Liver (tissue), 9 donors: ENCODE data around the gene TREX2. TPM values are rescaled to one million over a fixed set of nuclear protein-coding genes. Genes with fewer than 3 reads are reported as not detected.

ENCODE experiments used
- DNase-seq: peaks from one replicate; pipeline ENCODE4 v3.0.0-alpha.2; 2017; ENCODE audit warnings: low spot score
- H3K27ac ChIP-seq, 2 donors: one replicate each; pipeline ENCODE4 v1.7.0; 2013; ENCODE audit warnings: inconsistent platforms in 2 of 2, low read length in 2 of 2, control low read depth in 1 of 2, low read depth in 1 of 2, mild to moderate bottlenecking in 1 of 2
- H3K27me3 ChIP-seq, 4 donors: one replicate each; pipeline versions ENCODE4 v1.6.1 to v1.7.0; 2013; ENCODE audit warnings: low read length in 3 of 4, inconsistent platforms in 1 of 4, mild to moderate bottlenecking in 1 of 4, moderate library complexity in 1 of 4; ENCODE audit not compliant: control insufficient read depth in 4 of 4, insufficient read depth in 4 of 4
- H3K36me3 ChIP-seq, 4 donors: one replicate each; pipeline versions ENCODE4 v1.6.1 to v1.7.0; 2013; ENCODE audit warnings: low read length in 3 of 4, mild to moderate bottlenecking in 3 of 4, low read depth in 1 of 4, moderate library complexity in 1 of 4; ENCODE audit not compliant: control insufficient read depth in 4 of 4, insufficient read depth in 3 of 4
- H3K4me1 ChIP-seq, 4 donors: one replicate each; pipeline versions ENCODE4 v1.6.1 to v1.7.0; 2013; ENCODE audit warnings: low read length in 3 of 4, mild to moderate bottlenecking in 3 of 4, moderate library complexity in 1 of 4; ENCODE audit not compliant: control insufficient read depth in 4 of 4, insufficient read depth in 4 of 4
- H3K4me3 ChIP-seq, 3 donors: one replicate each; pipeline versions ENCODE4 v1.6.1 to v1.7.0; 2013; ENCODE audit warnings: low read length in 3 of 3, control low read depth in 1 of 3, low read depth in 1 of 3, mild to moderate bottlenecking in 1 of 3
- H3K9ac ChIP-seq, 2 donors: one replicate each; pipeline ENCODE4 v1.7.0; 2013; ENCODE audit warnings: low read length in 2 of 2, mild to moderate bottlenecking in 2 of 2, moderate library complexity in 2 of 2, control low read depth in 1 of 2, low read depth in 1 of 2
- H3K9me3 ChIP-seq, 4 donors: one replicate each; pipeline versions ENCODE4 v1.6.1 to v1.7.0; 2013; ENCODE audit warnings: low read length in 3 of 4; ENCODE audit not compliant: control insufficient read depth in 4 of 4
- FOXA1 ChIP-seq: IDR thresholded peaks from 2 replicates; pipeline ENCODE4 v1.6.1; 2016; ENCODE audit warnings: antibody characterized with exemption
- FOXA2 ChIP-seq: IDR thresholded peaks from 2 replicates; pipeline ENCODE4 v1.6.1; 2016; ENCODE audit warnings: antibody characterized with exemption
- GABPA ChIP-seq, 2 donors: IDR thresholded peaks in 1 of 2; conservative IDR thresholded peaks in 1 of 2; 2 replicates each; pipeline ENCODE4 v1.6.1; 2016; ENCODE audit warnings: antibody characterized with exemption in 2 of 2, mild to moderate bottlenecking in 1 of 2, moderate library complexity in 1 of 2
- HNF4A ChIP-seq, 2 donors: conservative IDR thresholded peaks; 2 replicates each; pipeline ENCODE4 v1.6.1; 2016; ENCODE audit warnings: antibody characterized with exemption in 2 of 2, mild to moderate bottlenecking in 2 of 2
- HNF4G ChIP-seq: IDR thresholded peaks from 2 replicates; pipeline ENCODE4 v1.6.1; 2016; ENCODE audit warnings: antibody characterized with exemption
- JUND ChIP-seq, 2 donors: IDR thresholded peaks; 2 replicates each; pipeline ENCODE4 v1.6.1; 2016; ENCODE audit warnings: antibody characterized with exemption in 2 of 2
- RAD21 ChIP-seq, 2 donors: IDR thresholded peaks; 2 replicates each; pipeline ENCODE4 v1.6.1; 2016; ENCODE audit warnings: antibody characterized with exemption in 2 of 2, mild to moderate bottlenecking in 2 of 2
- REST ChIP-seq: IDR thresholded peaks from 2 replicates; pipeline ENCODE4 v1.6.1; 2016; ENCODE audit warnings: antibody characterized with exemption, mild to moderate bottlenecking
- SP1 ChIP-seq: IDR thresholded peaks from 2 replicates; pipeline ENCODE4 v1.6.1; 2018; ENCODE audit warnings: antibody characterized with exemption, mild to moderate bottlenecking
- TAF1 ChIP-seq: conservative IDR thresholded peaks from 2 replicates; pipeline ENCODE4 v1.6.1; 2016; ENCODE audit warnings: antibody characterized with exemption, mild to moderate bottlenecking
- YY1 ChIP-seq: IDR thresholded peaks from 2 replicates; pipeline ENCODE4 v1.6.1; 2016; ENCODE audit warnings: antibody characterized with exemption, mild to moderate bottlenecking
- ZBTB33 ChIP-seq: IDR thresholded peaks from 2 replicates; pipeline ENCODE4 v1.6.1; 2016; ENCODE audit warnings: antibody characterized with exemption
- WGBS: extraction: QIAGEN DNeasy Blood & Tissue Kit; methylation state at CpG from one replicate; pipeline ENCODE4 v1.1.7; 2013; 5-methylcytosine and 5-hydroxymethylcytosine counted together
- polyA plus RNA-seq, 2 donors: library from polyadenylated mRNA; stranded (reverse) in 1 of 2; unstranded in 1 of 2; fragments of 200-250 nt in 1 of 2; fragments of >200 nt in 1 of 2; fragmentation: Nextera tagmentation in 1 of 2; extraction: Ambion mirVana in 1 of 2; gene quantifications; one replicate each; pipeline versions ENCODE4 v1.2.1 to v1.2.3, GENCODE V29; 2013 to 2015
- total RNA-seq, 2 donors: library from RNA; depleted of rRNA; stranded (reverse); fragments of >200 nt; gene quantifications; one replicate each; pipeline ENCODE4 v1.2.3, GENCODE V29; 2014
- TF ChIP-seq, protein P1 (sequence below): fragments of 150-350 bp; IDR thresholded peaks from 2 replicates; pipeline ENCODE4 v1.5.1; 2017; ENCODE audit warnings: improper control_type of control experiment, low read depth, low read length; ENCODE audit not compliant: missing input control
- TF ChIP-seq, protein P2 (sequence below): IDR thresholded peaks from 2 replicates; pipeline ENCODE4 v1.6.1; 2016; ENCODE audit warnings: antibody characterized with exemption
- TF ChIP-seq, protein P3 (sequence below): IDR thresholded peaks from 2 replicates; pipeline ENCODE4 v1.6.1; 2016; ENCODE audit warnings: antibody characterized with exemption
- donor health status: healthy.
- donor health status: healthy.
- donor health status: healthy.
- donor health status: healthy.
- donor health status: healthy.

Gene TREX2
- total and polyA plus RNA-seq, 4 donors: 0.13 to 1.3 (median 1.2) TPM; not detected in 1

- no peaks in the 10 kb centered on the region for H3K4me1 ChIP-seq
- no peak overlapping the region for H3K27ac ChIP-seq
- WGBS: 98% methylated on average over 15 of the region's 15 CpGs
- DNase-seq: no peak
- H3K9me3 ChIP-seq: no peaks in the 10 kb centered on the region
- peaks cover 0 to 3% (median 0%) of the 10 kb centered on the region in 4 donors for H3K36me3 ChIP-seq
- H3K4me3 ChIP-seq: no peak overlapping the region
- TF ChIP-seq TAF1: no peak
- TF ChIP-seq GABPA (IDR thresholded peaks at IDR 0.05 in 1 of 2, conservative IDR thresholded peaks at IDR 0.05 in 1 of 2): no peak
- no peak for TF ChIP-seq HNF4G
- no peak for TF ChIP-seq ZBTB33
- TF ChIP-seq REST: no peak
- TF ChIP-seq RAD21 (IDR thresholded peaks at IDR 0.05): no peak
- TF ChIP-seq, protein P1, sequence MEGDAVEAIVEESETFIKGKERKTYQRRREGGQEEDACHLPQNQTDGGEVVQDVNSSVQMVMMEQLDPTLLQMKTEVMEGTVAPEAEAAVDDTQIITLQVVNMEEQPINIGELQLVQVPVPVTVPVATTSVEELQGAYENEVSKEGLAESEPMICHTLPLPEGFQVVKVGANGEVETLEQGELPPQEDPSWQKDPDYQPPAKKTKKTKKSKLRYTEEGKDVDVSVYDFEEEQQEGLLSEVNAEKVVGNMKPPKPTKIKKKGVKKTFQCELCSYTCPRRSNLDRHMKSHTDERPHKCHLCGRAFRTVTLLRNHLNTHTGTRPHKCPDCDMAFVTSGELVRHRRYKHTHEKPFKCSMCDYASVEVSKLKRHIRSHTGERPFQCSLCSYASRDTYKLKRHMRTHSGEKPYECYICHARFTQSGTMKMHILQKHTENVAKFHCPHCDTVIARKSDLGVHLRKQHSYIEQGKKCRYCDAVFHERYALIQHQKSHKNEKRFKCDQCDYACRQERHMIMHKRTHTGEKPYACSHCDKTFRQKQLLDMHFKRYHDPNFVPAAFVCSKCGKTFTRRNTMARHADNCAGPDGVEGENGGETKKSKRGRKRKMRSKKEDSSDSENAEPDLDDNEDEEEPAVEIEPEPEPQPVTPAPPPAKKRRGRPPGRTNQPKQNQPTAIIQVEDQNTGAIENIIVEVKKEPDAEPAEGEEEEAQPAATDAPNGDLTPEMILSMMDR: no peak
- no peak for TF ChIP-seq FOXA2
- TF ChIP-seq HNF4A (conservative IDR thresholded peaks at IDR 0.05): no peak
- no peak for TF ChIP-seq JUND (IDR thresholded peaks at IDR 0.05)
- TF ChIP-seq, protein P2, sequence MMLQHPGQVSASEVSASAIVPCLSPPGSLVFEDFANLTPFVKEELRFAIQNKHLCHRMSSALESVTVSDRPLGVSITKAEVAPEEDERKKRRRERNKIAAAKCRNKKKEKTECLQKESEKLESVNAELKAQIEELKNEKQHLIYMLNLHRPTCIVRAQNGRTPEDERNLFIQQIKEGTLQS: no peak
- H3K27me3 ChIP-seq: no peaks in the 10 kb centered on the region
- no peak overlapping the region for H3K9ac ChIP-seq
Measured at GRCh38 chrX:153449368-153450113, 3.7 kb upstream of the TREX2 start.

- TF ChIP-seq SP1: no peak
- TF ChIP-seq, protein P3, sequence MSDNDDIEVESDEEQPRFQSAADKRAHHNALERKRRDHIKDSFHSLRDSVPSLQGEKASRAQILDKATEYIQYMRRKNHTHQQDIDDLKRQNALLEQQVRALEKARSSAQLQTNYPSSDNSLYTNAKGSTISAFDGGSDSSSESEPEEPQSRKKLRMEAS: no peak
- no peak for TF ChIP-seq FOXA1
- no peak for TF ChIP-seq FOXA2
- no peak for TF ChIP-seq HNF4A (conservative IDR thresholded peaks at IDR 0.05)
- TF ChIP-seq GABPA (IDR thresholded peaks at IDR 0.05 in 1 of 2, conservative IDR thresholded peaks at IDR 0.05 in 1 of 2): no peak
- TF ChIP-seq YY1: no peak
- Histone ChIP-seq H3K9me3 (no peaks in the 10 kb centered on the region), H3K36me3 (peaks cover 0 to 3% (median 0%) of the 10 kb centered on the region in 4 donors), H3K27ac (no peak overlapping the region), H3K9ac (no peak overlapping the region), H3K27me3 (no peaks in the 10 kb centered on the region), H3K4me1 (no peaks in the 10 kb centered on the region), H3K4me3 (no peak overlapping the region)
- WGBS: 96% methylated on average over 21 of the region's 21 CpGs
- DNase-seq: no peak
Measured at GRCh38 chrX:153448556-153449367, 2.9 kb upstream of the TREX2 start.
